BLaER1 (cell line): ENCODE results near the gene NLE1.
A peak's percentile ranks its signal among the peaks of the same experiment; 100 is the strongest.

Source experiments
- H3K27ac ChIP-seq: shearing (Covaris generic); formaldehyde crosslinking; 2 replicates; pipeline ENCODE4 v1.8.1; 2022
- H3K27me3 ChIP-seq: shearing (Covaris generic); formaldehyde crosslinking; 2 replicates; pipeline ENCODE4 v1.8.1; 2022
- H3K36me3 ChIP-seq: shearing (Covaris generic); formaldehyde crosslinking; 2 replicates; pipeline ENCODE4 v1.8.1; 2022
- H3K4me1 ChIP-seq: shearing (Covaris generic); formaldehyde crosslinking; 2 replicates; pipeline ENCODE4 v1.8.1; 2022
- H3K4me2 ChIP-seq: shearing (Covaris generic); formaldehyde crosslinking; 2 replicates; pipeline ENCODE4 v1.8.1; 2022
- H3K4me3 ChIP-seq: shearing (Covaris generic); formaldehyde crosslinking; 2 replicates; pipeline ENCODE4 v1.8.1; 2022
- H3K9ac ChIP-seq: shearing (Covaris generic); formaldehyde crosslinking; 2 replicates; pipeline ENCODE4 v1.8.1; 2022
- H3K9me3 ChIP-seq: shearing (Covaris generic); formaldehyde crosslinking; 2 replicates; pipeline ENCODE4 v1.8.1; 2022
- H4K20me1 ChIP-seq: shearing (Covaris generic); formaldehyde crosslinking; 2 replicates; pipeline ENCODE4 v1.8.1; 2022
- Cebpa-rat ChIP-seq: shearing (Covaris generic); IDR thresholded peaks from 2 replicates; pipeline ENCODE4 v1.8.1; 2022

NLE1 gene

GRCh38 chr17:35080536-35080935 lies 61.6 kb downstream of the NLE1 start:
- no peaks in the 10 kb centered on the region for H3K9me3 ChIP-seq
- H3K4me2 ChIP-seq, result peak overlapping the region; percentile 39
- H3K27ac ChIP-seq, result peak overlapping the region; percentile 16; the same call in 1 of the 2 replicates
- H3K9ac ChIP-seq, result 0 out of 2 replicates have a peak overlapping the region, but pooled peaks have one; percentile 13
- TF ChIP-seq Cebpa-rat, result no peak
- H3K4me1 ChIP-seq, result peaks cover 16% of the 10 kb centered on the region
- no peak overlapping the region for H3K4me3 ChIP-seq
- no peaks in the 10 kb centered on the region for H3K36me3 ChIP-seq
- H4K20me1 ChIP-seq, result no peaks in the 10 kb centered on the region
- no peaks in the 10 kb centered on the region for H3K27me3 ChIP-seq

GRCh38 chr17:35079547-35080423 lies 62.3 kb downstream of the NLE1 start:
- TF ChIP-seq Cebpa-rat, result no peak
- H3K4me3 ChIP-seq, result no peak overlapping the region
- H3K36me3 ChIP-seq, result no peaks in the 10 kb centered on the region
- H4K20me1 ChIP-seq, result 0 out of 2 replicates have a peak, but pooled peaks cover 7% of the 10 kb centered on the region
- H3K9ac ChIP-seq, result no peak overlapping the region
- peaks cover 16% of the 10 kb centered on the region for H3K4me1 ChIP-seq
- H3K27ac ChIP-seq, result no peak overlapping the region
- H3K4me2 ChIP-seq, result peak overlapping the region; percentile 39
- no peaks in the 10 kb centered on the region for H3K27me3 ChIP-seq
- H3K9me3 ChIP-seq, result no peaks in the 10 kb centered on the region
